GM21360 (cell line): ENCODE measurements around the gene SYT1.
"Not testable (repeated sequence)": the region's sequence is repeated elsewhere in the genome, so short reads cannot be mapped to it uniquely, and the experiment has no call there.

Experiments
- ATAC-seq: cut with Tn5 transposase; IDR thresholded peaks from one replicate; pipeline ENCODE4 v1.9.1; 2021; ENCODE audit warnings: mild to moderate bottlenecking, moderate library complexity; ENCODE audit not compliant: unreplicated experiment

Gene SYT1

DNA sequence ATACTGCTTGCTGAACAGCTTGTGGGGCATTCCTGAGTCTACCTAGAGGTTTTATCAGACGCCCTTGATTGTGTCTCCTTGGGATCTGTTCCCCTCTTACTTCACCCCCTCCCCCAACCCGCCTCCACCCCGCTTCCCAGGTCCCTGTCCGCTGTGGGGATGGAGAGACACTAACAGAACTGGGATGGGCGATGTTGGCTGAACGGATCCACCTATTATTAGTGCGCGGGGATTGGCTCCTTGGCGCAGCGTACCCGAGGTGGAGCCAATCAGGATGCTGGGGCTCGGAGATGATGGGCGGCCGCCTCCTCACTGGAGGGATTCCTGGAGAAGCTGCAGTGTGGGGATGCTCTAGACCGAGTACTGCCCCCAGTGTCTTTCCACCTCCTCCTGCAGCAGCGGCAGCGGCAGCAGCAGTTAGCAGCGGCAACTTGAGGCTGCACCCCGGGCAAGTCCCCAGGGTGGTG lies at the start of gene SYT1:
Gene SYT1 (plus strand): TSS at position 372 of the 467 bp plus-strand sequence.
- ATAC-seq, result no peak

DNA sequence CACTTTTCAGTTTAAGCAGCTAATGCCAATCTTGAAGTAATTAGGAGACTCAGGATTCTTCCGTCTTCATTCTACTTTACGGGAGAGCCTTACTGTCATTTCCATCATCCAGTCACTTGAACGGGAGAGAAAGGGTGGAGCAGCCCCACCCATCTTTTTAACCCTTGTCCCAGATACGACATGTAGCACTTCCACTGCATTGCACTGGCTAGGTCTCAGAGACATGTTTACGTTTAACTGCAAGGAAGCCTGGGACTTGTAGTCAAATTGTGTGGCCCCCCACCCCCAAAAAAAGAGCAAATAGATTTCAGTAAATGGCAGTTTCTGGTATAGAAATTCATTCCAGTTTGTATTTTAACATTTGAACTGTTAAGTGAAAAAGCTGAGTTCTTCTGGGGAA lies 46.1 kb upstream of the SYT1 start:
- no peak for ATAC-seq

DNA sequence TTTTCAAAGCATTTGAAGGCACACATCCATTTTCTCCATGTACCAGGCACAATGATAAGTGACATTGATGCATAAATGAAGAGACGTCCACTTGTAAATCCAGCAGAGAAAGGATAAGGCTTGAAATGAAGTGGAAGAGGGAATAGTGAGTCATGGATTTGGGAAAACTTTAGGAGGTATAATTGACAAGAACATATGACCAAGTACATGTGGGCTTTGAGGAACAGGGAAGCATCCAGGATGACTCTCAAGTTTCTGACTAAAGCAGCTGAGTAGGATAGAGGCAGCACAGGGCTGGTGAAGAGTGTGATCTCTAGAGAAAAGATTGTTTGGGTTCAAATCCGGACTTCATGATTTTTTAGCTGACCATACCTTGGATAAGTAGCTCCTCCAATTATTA lies 43.6 kb upstream of the SYT1 start:
- ATAC-seq, result no peak

DNA sequence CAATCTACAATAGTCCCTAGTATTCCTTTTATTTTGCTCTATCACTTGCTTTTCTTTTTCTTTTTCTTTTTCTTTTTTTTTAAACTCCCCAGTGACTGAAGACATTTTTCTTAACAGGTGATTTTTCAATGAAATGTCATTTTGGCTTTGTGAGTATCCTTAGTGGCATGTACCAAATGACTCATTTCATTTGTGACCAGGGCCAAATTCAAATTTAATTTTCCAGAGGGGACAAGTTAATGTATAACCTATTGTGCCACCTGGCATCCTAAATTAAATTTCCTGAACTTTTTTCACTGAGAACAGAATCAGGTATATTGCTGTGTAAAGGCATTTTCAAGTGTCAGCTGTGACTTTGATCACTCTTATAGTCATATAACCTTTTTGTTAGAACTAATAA lies 39.7 kb upstream of the SYT1 start:
- no peak for ATAC-seq

DNA sequence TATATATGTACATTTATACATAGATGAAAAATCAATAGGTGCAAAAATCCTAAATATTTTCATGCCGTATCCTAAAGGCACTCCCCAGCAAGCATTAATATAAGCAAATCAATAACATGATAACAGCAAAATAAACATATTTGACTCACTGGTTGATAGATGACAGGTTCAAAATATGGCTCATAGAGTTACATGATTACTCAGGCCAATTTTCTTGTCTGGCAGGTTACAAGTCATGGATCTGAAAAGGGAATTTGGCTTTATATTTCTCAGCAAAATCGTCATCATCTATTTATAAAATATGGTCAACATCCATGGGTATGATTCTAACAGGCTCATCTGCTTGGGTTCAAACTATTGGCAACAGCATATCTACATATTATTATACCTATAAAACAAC lies 34.9 kb upstream of the SYT1 start:
- no peak for ATAC-seq

DNA sequence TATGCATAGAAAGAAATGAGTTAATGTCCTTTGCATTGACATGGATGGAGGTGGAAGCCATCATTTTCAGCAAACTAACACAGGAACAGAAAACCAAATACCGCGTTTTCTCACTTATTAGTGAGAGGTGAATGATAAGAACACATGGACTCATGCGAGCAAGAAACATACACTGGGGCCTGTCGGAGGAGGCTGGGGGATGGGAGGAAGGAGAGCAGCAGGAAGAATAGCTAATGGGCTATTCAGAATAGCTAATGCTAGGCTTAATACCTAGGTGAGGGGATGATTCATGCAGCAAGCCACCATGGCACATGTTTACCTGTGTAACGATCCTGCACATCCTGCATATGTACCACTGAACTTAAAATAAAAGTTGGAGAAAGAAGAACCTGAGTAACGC lies 29.1 kb upstream of the SYT1 start:
- no peak for ATAC-seq

DNA sequence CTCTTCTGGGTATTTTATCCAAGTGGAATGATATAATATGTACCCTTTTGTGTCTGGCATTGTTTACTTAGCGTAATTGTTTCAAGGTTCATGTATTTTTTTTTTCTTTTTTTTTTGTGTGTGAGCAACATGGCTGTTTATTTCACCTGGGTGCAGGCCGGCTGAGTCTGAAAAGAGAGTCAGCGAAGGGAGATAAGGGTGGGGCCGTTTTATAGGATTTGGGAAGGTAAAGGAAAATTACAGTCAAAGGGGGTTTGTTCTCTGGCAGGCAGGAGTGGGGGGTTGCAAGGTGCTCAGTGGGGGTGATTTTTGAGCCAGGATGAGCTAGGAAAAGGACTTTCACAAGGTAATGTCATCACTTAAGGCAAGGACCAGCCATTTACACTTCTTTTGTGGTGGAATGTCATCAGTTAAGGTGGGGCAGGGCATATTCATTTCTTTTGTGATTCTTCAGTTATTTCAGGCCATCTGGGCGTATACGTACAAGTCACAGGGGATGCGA lies 24.0 kb upstream of the SYT1 start:
- not testable (repeated sequence) for ATAC-seq

DNA sequence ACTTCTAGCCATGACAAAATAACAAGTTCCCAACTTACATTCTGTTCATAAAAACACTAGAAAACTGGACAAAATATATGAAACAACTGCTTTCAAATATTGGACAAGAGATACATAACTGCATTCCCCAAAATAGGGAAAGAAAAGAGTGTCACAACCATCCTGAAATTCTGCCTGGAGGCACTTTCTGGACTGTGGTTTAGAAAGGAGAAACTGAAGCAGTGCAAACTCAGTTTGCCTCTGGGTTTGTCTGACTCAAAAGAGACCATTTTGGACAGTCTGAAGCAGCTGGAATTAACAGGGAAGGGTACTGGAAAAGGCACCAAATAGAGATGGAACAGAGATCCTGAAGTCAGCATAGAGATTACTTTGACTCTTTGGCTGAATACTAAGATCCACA lies 11.3 kb upstream of the SYT1 start:
- no peak for ATAC-seq

DNA sequence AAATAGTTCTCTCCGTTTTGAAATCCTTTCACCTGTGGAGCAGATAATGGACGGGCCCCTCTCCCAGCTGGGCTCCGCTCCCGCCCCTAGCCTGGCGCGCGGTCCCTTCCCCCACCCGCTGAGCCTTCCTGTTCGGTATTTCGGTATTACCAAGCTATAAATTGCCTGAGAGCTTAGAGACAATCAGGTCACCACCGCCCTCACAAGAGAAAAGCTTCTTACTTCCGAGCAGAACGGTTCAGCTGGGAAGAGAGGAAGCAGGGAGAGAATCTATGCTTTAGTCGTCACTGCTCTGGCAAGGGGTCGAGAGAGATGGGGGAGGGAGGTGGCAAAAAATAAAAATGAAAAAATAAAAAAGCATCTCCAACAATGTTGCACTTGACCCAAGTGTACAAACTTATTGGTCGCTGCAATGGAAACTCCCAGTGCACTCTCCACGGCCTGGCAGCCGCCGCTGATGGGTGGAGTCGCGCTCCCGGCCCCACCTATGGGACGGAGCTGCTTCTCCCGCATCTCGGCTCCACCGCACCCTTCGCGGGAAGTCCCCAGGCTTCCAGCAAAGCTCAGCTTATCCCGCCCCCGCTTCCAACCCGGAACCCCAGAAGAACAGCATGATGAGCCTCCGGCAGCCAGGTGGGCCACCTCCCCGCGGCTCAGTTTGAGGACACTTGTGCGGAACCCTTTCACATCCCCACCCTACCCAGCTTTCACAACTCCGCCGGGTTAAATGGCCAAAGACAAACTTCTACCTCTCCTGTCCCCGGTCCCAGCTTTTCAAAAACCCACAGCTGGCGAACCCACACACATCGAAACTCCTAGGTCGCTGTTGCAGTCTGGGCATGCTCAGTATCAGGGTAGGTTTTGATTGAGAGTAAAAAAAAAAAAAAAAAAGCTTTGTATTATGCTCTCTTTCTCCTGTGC lies 832 bp upstream of the SYT1 start:
- ATAC-seq, result no peak

DNA sequence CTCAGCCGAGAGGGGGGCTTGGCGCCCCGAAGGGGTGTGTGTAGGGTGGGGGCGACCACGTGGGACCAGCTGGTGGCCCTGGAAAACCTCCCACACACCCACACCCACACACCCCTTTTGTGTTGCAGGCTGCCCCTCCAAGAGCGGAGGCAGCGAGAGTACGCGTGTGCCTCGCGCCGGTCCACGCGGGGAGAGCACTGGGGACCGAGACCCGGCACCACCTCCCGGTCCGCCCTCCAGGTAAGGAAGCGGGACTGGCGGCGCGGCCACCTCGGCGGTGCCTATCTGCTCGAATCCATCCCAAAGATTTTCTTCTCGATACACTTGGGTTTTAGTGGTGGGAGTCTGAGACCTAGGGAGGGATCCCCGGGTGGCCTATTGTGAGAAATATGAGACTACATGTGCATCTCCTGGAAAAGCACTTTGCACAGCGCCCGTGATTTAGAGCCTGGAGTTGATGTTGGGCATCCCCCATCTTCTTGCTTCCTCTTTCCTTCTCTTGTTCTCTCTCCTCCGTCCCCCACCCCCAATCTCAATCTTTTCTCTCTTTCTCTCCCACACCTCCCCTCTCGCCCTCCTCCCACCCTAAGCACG lies 393 bp downstream of the SYT1 start:
- ATAC-seq, result no peak

DNA sequence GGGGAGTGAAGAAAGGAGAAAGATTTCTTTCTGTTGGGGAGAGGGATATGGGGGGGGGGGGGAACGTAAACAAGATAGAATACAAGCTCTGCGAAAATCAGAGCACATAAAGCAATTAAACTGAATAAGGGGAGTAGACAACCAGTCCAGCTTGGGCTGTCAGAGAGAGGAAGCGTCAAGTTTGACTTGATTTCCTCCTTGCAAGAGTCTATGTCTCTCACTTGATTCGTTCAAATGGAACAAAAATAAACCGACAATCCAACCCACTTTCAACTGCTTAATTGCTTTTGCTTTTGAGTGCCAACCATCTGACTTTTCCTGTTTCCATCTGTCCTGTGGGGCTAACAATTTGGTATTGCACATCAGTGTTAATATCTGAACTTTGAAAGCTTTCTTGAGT lies 942 bp downstream of the SYT1 start:
- no peak for ATAC-seq

DNA sequence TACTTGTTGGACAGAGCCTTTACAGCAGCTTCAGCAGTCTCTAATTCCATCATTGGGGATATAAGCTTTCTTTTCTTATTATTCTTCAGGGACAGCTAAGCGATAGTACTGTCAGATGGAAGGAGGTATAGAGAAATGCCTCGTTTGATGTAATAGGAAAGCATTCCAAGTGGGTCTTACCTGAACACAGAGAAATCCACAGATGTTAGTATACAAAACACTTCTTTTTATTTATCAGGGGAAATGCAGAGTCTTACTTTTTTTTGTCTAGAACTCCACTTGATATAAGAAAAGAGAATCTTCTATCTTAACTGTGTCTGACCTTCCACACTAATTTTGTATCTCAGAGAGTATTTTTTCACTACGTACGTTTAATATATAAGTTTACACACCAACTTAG lies 1.9 kb downstream of the SYT1 start:
- ATAC-seq, result no peak

DNA sequence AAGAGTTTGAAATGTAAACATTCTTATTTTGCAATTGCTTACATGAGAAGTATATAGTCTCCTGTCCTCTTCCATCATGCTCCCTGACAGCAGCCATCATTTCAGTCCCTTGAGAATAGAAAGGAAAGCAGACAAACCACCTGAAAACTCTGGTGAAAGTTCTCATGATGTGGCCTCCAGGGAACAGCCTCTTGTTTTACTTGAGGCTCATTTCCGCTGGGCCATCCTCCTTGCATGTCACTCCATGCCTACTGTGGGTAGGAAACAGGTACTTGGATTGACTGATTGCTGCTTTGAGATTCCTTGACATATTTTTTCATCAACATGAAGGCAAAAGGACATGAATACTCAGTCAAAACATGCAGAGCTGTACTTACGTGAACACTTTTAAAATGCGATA lies 6.0 kb downstream of the SYT1 start:
- no peak for ATAC-seq

DNA sequence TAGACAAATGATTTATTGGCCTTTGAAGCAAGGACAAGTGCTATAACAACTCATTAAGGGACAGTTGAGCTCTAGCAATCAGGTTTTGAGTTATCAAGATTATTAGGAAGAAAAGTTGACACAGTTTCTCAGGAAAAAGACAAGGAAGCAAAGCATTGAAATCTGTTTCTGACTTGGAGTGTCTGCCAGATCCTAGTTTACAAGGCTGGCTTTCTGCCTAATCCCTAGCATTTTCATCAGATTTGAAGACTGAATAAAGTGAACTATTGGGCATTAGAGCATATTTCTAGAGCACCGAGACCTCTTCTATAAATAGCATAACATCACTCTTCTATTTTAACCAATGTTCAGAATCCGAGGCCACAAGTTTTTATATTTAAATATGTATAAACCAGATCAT lies 7.0 kb downstream of the SYT1 start:
- no peak for ATAC-seq

DNA sequence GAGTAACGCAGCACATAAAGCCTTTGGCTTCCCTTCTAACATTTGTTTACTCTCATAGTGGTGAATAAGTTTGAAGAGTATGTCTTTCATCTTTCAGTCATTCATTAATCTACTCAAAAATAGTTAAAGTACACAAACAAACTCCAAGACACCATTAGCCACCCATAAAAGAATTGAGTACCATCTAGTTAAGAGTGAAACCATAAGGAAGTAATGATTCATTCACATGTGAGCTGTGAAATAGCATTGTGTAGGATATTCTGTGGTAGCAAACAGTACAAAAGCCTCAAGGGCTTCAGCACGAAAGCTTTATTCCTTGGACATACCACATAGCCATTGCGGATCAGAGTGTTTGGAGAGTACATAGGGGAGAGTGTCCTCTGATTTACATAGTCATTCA lies 13.9 kb downstream of the SYT1 start:
- ATAC-seq, result no peak

DNA sequence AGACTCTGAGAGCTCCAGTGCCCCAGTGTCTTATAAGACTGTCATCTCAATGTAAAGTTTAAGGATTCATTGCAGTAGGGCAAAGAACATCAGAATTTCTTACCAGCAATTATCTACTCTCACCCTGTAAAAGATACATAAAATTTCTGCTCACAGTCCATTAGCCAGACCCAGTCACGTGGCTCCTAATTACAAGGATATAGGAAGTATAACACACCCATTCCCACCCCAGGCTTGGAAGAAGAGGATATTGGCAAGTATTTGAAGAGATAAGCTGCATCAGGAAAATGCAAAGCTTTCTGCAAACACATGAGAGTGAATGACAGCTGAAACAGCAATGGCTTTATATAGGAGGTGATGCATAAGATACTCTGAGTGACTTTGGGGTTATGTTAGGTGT lies 14.3 kb downstream of the SYT1 start:
- ATAC-seq, result no peak

DNA sequence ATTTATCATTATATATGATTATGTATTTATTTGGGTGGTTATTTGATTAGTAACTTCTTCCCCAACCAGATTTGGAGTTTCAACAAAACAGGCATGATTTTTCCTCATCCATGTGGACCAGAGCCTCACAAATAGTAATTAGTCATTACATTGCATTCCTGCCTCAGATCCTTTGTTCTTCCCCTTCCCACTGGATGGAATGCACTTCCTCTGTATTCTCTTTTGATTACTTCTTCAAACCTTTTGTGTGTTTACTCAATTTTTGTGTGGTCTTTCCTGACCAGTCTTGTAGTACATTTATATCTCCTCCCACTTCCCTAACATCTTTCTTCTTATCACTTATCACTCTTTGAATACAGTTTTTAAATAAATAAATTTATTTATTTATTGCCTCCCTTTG lies 15.5 kb downstream of the SYT1 start:
- no peak for ATAC-seq

DNA sequence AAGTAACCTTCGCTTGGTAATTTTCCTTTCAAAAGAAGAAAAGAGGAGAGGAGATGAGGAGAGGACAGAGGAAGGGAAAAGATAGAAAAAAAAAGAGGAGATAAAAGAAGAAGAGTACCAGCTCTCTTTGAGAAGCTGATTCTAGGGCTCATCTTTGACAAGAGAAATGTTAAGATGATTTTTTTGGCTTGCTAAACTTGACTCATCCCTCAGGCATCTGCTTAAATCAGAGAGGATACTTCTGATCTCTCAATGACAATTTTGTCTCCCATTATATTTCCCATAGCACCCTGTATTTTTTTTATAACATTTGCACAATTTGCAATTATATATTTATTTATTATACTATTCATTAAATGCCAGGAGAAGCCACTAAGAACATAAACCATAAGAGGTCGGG lies 17.1 kb downstream of the SYT1 start:
- ATAC-seq, result no peak

DNA sequence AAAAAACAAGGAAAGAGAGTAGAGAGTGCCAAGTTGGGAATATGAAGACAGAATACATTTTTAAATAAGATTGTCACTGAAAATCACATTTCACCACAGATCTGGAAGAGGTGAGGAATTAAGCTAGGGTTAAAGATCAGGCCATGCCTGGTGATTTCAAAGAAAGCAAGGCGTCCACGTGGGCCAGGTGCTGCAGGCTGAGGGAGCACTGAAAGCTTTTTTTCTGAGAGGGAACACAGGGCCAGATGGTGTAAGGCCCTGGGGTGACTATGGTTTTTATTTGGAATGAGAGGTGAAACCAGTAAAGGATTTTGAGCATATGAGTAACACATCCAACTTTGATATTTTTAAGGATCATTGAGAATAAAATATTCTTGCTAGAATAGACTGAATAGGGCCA lies 20.9 kb downstream of the SYT1 start:
- no peak for ATAC-seq

DNA sequence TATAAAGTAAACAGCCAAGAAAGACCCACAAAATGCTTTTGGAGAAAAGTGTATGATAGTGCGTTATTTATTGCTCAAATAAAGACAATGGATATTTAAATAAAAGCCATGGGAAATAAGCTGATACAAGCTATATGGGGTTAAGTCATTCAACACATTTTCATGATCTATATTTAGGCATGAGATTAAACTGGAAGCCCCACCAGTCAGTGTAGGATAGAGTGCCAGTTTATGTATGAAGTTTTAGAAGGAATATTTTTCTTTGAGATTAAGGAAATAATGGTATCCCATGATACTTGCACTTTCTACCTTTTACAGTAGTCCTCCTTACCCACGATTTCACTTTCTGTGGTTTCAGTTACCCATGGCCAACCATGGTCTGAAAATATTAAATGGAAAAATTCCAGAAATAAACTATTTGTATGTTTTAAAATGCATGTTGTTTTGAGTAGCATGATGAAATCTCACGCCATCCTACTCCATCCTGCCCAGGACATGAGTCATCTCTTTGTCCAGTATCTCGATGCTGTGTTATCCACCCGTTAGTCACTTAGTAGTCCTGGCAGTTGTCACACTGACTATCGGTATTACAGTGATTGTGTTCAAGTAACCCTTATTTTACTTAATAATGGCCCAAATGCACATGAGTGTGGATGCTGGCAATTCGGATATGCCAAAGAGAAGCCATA lies 22.3 kb downstream of the SYT1 start:
- no peak for ATAC-seq

DNA sequence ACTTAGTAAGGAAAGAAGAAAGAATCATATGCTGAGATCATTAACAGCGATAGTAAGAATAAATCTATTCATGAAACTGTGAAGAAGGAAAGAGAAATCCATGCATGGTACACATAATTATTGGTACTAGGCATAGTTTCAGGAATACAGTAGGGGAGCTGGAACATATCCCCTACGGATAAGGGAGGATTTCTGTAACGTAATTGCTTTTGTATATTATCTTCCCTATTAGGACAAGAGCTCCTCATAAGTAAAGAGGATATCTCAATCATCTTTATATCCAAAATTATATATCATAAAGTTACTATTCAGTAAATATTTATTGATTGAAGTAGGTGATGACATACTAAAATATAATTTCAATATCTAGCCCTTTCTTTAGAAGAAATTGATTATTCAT lies 22.9 kb downstream of the SYT1 start:
- ATAC-seq, result no peak

DNA sequence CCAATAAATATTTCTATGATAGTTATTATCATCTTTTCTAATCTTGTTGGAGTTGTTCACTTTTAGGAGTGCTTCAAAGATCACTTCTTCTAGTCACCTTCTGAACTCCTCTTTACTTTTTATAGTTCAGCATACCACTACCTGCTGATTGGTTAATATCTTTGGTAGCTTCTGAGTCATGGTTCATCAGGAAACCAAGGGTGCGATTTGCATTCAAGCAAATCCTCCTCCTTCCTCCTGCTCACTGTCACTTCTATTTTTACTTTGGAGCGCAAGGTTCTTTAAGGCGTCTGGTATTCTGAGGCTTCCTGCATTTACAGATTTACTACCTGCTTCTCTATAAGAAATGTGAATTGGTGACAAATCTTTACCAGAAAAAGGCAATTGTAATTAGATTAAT lies 24.0 kb downstream of the SYT1 start:
- ATAC-seq, result peak; percentile 99
